SK-MEL-5 (cell line): Measurements from ENCODE around the gene INTS3. TPM values are rescaled to one million over a fixed set of nuclear protein-coding genes. Genes with fewer than 3 reads are reported as not detected.

Experiments
- DNase-seq: peaks from one replicate; pipeline ENCODE4 v3.0.0-alpha.2; 2016; ENCODE audit warnings: low read depth, low spot score
- in situ Hi-C: cut with HindIII; loops from 2 replicates; pipeline ENCODE4 v1.10.0; 2016; ENCODE audit warnings: low sequenced_read_pairs, high pct_unique_total_duplicates, low pct_unique_long_range_greater_than_20kb
- polyA plus RNA-seq, 2 experiments: library from polyadenylated mRNA; depleted of rRNA; stranded (reverse); fragments of >200 nt; gene quantifications; 2 replicates each; pipeline ENCODE4 v1.2.3, GENCODE V29; 2015
- total RNA-seq: library from RNA; depleted of rRNA; stranded (reverse); fragments of >200 nt; shearing (Covaris generic); gene quantifications from 2 replicates; pipeline ENCODE4 v1.2.3, GENCODE V29; 2014; rRNA removed

Gene INTS3, protein sequence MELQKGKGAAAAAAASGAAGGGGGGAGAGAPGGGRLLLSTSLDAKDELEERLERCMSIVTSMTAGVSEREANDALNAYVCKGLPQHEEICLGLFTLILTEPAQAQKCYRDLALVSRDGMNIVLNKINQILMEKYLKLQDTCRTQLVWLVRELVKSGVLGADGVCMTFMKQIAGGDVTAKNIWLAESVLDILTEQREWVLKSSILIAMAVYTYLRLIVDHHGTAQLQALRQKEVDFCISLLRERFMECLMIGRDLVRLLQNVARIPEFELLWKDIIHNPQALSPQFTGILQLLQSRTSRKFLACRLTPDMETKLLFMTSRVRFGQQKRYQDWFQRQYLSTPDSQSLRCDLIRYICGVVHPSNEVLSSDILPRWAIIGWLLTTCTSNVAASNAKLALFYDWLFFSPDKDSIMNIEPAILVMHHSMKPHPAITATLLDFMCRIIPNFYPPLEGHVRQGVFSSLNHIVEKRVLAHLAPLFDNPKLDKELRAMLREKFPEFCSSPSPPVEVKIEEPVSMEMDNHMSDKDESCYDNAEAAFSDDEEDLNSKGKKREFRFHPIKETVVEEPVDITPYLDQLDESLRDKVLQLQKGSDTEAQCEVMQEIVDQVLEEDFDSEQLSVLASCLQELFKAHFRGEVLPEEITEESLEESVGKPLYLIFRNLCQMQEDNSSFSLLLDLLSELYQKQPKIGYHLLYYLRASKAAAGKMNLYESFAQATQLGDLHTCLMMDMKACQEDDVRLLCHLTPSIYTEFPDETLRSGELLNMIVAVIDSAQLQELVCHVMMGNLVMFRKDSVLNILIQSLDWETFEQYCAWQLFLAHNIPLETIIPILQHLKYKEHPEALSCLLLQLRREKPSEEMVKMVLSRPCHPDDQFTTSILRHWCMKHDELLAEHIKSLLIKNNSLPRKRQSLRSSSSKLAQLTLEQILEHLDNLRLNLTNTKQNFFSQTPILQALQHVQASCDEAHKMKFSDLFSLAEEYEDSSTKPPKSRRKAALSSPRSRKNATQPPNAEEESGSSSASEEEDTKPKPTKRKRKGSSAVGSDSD
- total RNA-seq = 63.2 and 77.5 TPM in 2 replicates
- polyA plus RNA-seq (2015; cell fraction: cytosol; rRNA removed) = 60.2 and 77.1 TPM in 2 replicates
- polyA plus RNA-seq (2015; cell fraction: nucleus; rRNA removed) = 522 and 581 TPM in 2 replicates

DNA sequence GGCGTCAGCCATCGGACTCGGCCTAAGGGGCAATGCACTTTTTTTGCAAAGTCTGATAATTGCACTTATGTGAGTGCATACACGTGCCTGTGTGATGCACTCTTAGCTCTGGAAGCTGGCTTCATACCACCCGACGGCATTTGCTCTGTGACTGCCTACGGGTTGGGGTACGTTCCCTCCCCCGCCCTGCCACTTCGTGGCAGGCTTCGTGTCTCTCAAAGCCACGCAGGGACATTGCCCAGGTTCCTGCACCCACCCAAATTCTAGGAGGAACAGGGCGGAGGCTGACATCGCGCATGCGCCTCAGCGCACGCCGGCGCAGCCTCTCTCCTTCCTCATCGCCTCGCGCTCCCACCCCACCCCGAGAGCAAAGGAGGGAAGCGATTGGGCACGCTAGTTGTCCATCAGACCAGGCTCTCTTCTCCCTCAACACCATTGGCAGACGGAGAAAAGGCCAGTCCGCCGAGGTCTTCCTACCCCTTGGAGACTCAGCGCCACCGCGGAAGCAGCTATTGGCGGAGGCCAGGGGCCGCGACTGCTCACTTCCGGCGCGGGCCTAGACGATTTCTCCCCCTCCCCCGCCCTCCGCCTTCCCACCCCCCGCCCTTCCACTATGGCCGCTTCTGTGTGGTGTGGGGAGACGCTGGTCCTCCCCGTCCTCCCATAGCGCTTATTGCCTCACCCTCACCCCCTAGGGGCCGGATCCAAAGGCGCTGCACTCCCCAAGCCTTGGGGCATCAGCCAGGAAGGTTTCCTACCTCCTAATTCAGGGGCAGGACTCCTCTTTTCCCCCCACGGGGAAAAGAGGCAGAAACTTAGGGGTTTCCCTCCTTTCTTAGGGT is at the start of gene INTS3:
Gene INTS3, plus strand, starts transcription at position 588 of the 842 bp plus-strand sequence. CDS start 585 bp downstream, outside the sequence.
- in situ Hi-C loops = no loop called here
- DNase-seq = peak; percentile 100

DNA sequence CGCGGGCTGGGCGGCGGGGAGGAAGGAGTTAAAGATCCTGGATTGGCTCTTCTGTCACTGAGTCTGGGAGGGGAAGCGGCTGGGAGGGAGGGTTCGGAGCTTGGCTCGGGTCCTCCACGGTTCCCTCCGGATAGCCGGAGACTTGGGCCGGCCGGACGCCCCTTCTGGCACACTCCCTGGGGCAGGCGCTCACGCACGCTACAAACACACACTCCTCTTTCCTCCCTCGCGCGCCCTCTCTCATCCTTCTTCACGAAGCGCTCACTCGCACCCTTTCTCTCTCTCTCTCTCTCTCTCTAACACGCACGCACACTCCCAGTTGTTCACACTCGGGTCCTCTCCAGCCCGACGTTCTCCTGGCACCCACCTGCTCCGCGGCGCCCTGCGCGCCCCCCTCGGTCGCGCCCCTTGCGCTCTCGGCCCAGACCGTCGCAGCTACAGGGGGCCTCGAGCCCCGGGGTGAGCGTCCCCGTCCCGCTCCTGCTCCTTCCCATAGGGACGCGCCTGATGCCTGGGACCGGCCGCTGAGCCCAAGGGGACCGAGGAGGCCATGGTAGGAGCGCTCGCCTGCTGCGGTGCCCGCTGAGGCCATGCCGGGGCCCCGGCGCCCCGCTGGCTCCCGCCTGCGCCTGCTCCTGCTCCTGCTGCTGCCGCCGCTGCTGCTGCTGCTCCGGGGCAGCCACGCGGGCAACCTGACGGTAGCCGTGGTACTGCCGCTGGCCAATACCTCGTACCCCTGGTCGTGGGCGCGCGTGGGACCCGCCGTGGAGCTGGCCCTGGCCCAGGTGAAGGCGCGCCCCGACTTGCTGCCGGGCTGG is 49.1 kb upstream of the INTS3 start, which contains the start of gene NPR1:
Gene NPR1, plus strand, starts transcription at position 170 of the 818 bp plus-strand sequence. Its CDS starts 421 bp downstream, at position 591.
- in situ Hi-C loops = no loop called here

DNA sequence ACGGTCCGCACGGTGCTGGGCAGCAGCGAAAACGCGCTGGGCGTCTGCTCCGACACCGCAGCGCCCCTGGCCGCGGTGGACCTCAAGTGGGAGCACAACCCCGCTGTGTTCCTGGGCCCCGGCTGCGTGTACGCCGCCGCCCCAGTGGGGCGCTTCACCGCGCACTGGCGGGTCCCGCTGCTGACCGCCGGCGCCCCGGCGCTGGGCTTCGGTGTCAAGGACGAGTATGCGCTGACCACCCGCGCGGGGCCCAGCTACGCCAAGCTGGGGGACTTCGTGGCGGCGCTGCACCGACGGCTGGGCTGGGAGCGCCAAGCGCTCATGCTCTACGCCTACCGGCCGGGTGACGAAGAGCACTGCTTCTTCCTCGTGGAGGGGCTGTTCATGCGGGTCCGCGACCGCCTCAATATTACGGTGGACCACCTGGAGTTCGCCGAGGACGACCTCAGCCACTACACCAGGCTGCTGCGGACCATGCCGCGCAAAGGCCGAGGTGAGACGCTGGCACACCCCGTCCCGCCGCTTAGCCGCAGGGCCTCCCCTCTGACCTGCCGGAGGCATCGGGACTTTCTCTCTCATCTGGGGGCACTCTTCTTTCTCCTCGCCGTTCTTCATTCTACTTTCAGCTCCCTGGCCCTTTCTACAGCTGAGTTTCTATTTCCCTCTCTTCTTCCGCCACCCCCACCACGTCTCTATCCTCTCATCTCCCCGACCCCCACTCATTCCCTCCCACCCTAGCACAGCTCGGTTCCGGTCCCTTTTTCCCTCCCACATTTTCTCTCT is 48.3 kb upstream of the INTS3 start:
- in situ Hi-C loops = no loop called here
- no peak for DNase-seq

More for the DNA sequence above, 49.1 kb upstream of the INTS3 start, which contains the start of gene NPR1:
- no peak for DNase-seq

DNA sequence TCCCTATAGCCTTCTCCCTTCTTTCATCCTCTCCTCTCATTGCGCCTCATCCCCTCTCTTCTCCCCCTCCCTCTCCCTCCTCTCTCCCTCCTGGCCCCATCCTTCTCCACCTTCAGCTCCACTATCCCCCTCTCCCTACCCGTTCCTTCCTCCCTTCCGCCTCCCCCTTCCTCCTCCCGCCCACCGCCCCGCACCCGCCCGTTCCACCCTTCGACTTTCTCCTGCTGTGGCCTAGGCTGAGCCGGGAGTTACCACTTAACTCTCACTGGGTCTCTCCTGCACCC is 47.8 kb upstream of the INTS3 start:
- no peak for DNase-seq
- in situ Hi-C loops = no loop called here

DNA sequence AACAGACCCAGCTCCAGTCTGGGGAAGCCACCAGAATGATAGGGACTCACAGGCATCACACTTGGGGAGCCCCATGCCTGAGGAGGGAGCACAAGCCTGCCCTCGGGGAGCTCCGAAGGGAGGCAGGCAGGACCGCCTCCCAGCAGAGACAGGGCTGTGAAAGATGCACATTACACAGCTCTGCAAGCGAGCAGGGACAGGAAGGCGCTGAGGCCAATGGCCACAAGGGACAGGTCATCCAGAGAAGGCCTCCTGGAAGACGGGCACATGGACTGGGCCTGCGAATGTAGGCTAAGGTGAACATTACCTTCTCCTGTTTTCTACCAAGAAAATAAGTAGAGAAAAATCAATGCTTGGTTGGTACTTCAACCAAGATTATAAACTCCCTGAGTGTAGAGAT is 45.1 kb upstream of the INTS3 start:
- DNase-seq = no peak
- in situ Hi-C loops = no loop called here

DNA sequence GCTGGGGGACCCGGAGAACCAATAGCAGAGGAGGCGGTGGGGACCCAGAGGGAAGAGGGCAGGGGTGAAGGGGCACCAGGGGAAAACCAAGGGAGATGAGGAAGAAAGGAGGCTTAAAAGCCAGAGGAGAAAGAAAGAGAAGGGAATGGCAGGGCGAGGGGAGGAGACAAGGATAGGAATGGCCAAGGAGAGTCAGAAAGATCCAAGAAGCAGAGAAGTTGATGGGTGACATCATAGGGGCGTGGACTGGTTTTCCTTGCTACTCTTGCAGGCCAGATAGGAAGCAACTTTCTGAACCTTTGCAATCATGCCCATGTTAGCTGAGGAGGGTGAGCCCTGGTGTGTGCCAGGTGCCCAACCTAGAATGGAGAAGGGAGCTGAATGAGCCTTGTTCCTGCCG is 44.0 kb upstream of the INTS3 start:
- in situ Hi-C loops = no loop called here
- peak; percentile 32 for DNase-seq

DNA sequence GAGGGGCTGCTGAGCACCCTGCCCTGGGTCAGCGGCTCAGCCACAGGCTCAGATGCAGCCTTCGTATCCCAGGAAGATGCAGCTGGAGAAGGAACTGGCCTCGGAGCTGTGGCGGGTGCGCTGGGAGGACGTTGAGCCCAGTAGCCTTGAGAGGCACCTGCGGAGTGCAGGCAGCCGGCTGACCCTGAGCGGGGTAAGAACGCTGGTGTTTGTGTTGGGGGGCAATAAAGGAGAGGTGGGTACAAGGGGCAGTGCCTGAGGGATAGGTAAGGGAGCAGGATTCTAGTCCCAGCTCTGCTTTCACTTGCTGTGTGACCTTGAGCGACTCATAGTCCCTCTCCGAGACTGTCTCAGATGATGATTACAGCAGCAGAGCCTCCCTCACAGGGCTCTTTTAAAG is 43.0 kb upstream of the INTS3 start:
- in situ Hi-C loops = no loop called here
- DNase-seq = no peak

DNA sequence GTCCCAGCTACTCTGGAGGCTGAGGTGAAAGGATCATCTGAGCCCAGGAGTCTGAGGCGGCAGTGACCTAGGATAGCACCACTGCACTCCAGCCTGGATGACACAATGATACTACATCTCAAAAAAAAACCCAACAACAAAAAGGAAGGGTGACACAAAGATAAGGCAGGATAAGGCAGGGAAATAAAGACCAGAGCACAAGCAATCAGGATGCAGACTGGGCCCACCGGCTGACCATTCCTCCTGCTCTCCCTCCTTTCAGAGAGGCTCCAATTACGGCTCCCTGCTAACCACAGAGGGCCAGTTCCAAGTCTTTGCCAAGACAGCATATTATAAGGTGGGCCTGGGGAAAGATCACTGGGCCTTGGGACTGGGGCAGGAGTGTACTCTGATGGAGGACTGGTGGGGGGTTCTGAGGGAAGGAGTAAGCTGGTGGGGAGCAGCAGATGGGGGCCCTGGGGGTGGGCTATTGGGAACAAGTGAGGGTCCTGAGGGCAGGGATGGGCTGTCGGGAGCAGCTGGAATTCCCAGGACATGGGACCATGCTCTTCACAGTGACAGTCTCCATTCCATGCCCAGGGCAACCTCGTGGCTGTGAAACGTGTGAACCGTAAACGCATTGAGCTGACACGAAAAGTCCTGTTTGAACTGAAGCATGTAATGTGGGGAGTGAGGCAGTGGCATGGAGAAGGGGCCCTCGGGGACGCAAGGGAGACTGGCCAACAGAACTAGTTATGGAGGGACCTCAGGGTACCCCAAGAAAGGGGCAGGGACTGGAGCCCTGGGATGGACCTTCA is 42.1 kb upstream of the INTS3 start:
- DNase-seq = no peak
- in situ Hi-C loops = no loop called here

DNA sequence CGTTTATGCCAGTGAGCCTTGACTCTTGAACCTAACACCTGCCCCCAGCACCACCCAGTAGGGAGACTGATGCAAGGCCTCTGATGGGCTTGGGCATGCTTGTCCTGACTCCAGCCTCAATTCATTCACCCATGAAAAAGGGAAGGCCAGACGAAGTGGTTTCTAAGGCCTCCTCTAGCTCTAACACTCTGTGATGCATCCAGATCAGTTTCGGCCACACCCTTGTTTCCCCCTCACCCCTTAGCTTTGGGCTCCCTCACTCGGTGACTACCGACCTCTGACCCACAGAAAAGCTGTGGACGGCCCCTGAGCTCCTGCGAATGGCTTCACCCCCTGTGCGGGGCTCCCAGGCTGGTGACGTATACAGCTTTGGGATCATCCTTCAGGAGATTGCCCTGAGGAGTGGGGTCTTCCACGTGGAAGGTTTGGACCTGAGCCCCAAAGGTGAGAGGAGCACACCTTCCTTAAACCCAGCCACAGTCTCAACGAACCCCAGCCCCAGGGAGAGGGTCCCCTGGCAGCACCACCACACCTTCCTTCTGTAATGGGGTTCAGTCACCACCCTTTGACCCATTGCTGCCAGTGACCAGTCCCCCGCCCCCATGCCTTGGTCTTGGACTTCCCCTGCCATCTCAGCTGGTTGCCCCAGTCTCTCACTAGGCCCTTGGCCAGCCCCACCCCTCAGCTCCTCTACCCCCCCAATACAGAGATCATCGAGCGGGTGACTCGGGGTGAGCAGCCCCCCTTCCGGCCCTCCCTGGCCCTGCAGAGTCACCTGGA is 40.3 kb upstream of the INTS3 start:
- no peak for DNase-seq
- in situ Hi-C loops = no loop called here

DNA sequence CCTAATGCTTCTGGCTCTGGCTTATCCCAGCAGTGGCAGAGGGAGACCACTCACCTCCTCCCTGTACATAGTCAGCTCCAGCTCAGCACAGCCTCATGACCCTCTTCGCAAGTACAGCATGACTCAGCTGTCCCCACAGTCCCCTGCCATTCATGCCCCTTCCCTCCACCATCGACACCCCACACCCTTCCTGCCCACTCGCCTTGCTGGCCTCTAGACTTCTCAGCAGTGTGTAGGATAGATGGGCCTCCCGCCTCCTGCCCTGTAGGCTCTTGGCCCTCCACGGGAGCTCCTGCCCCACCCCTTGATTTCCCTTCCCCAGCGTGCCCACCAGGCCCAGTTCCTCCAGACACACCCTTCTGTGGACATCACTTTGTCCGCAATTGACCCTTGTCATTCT is 39.6 kb upstream of the INTS3 start:
- in situ Hi-C loops = no loop called here
- DNase-seq = no peak

DNA sequence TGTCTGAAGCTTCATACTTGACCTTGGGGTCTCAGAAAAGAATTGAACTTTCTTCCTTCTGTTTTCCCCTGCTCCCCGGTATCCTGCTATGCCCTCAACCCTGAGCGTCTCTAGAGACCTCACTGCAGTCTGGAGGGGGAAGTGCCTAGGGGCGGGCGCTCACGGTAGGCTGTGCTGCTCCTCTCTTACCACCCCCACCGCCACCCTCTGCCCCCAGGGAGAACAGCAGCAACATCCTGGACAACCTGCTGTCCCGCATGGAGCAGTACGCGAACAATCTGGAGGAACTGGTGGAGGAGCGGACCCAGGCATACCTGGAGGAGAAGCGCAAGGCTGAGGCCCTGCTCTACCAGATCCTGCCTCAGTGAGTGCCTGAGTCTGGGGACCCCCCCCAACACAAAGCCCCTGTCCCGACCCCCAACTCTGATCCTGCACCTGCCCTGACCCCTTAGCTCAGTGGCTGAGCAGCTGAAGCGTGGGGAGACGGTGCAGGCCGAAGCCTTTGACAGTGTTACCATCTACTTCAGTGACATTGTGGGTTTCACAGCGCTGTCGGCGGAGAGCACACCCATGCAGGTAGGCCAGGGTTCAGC is 39.0 kb upstream of the INTS3 start:
- in situ Hi-C loops = no loop called here
- DNase-seq = no peak

DNA sequence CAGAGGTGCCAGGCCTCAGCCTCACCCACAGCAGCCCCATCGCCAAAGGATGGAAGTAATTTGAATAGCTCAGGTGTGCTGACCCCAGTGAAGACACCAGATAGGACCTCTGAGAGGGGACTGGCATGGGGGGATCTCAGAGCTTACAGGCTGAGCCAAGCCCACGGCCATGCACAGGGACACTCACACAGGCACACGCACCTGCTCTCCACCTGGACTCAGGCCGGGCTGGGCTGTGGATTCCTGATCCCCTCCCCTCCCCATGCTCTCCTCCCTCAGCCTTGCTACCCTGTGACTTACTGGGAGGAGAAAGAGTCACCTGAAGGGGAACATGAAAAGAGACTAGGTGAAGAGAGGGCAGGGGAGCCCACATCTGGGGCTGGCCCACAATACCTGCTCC is 34.4 kb upstream of the INTS3 start:
- no peak for DNase-seq
- in situ Hi-C loops = no loop called here

DNA sequence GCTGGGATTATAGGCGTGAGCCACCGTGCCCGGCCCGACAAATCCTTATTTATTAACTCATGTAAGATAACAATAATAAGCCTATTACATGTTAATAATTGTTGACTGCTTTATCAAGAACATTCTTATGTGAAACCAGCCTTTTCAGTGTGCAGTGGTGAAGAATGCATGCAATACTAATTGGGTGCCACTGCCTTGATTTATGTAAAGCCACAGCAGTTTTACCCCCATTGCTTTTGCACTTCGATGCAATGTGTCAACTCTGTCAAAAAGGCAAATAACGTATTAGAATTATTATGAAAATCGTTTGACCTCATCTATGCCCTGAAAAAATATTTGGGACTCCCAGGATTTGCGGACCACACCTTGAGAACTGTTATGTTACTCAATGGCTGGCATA is 31.1 kb upstream of the INTS3 start:
- in situ Hi-C loops = no loop called here
- DNase-seq = no peak
